Activated T-cell treated with anti-CD3 and anti-CD28 coated beads, Interleukin-2, amount 50 U/mL, for 72 hours (primary cell): ENCODE measurements around the gene GPRC5C. TPM values are rescaled to one million over a fixed set of nuclear protein-coding genes. Genes with fewer than 3 reads are reported as not detected.

ENCODE experiments used
- ATAC-seq, 2 donors: fragments of 150-1000 bp; cut with Tn5 transposase; replicated peaks in 1 of 2; 2 replicates each; pipeline ENCODE4 v1.10.0; 2021; ENCODE audit warnings: moderate library complexity in 2 of 2, mild to moderate bottlenecking in 1 of 2
- DNase-seq, 2 donors: peaks; one replicate each; pipeline ENCODE4 v3.0.0; 2021 to 2022; ENCODE audit warnings: mixed read lengths in 1 of 2
- H3K27ac Mint-ChIP-seq: one replicate; pipeline ENCODE4 v1.8.0; 2022; ENCODE audit warnings: mild to moderate bottlenecking, moderate library complexity, mixed read lengths
- H3K27me3 Mint-ChIP-seq: one replicate; pipeline ENCODE4 v1.8.0; 2022; ENCODE audit warnings: low read depth, mixed read lengths
- H3K36me3 Mint-ChIP-seq, 2 donors: one replicate each; pipeline ENCODE4 v1.8.0; 2022; ENCODE audit warnings: mixed read lengths in 2 of 2, mild to moderate bottlenecking in 1 of 2; ENCODE audit not compliant: insufficient read depth in 2 of 2
- H3K4me1 Mint-ChIP-seq: one replicate; pipeline ENCODE4 v1.8.0; 2022; ENCODE audit warnings: low read depth, mixed read lengths
- H3K4me3 Mint-ChIP-seq, 2 donors: one replicate each; pipeline ENCODE4 v1.8.0; 2022; ENCODE audit warnings: mild to moderate bottlenecking in 2 of 2, mixed read lengths in 2 of 2, moderate library complexity in 2 of 2
- H3K9me3 Mint-ChIP-seq, 2 donors: one replicate each; pipeline ENCODE4 v1.8.0; 2022; ENCODE audit warnings: mixed read lengths in 2 of 2
- total RNA-seq, 2 donors: library from RNA; stranded (reverse); gene quantifications; one replicate each; pipeline ENCODE4 v1.2.3, GENCODE V29; 2022

GPRC5C gene
- total RNA-seq, 2 donors from 2014 or later = 1.3 to 2.3 TPM

GRCh38 chr17:74444406-74444805 lies 12.5 kb downstream of the GPRC5C start:
- DNase-seq = no peak
- Mint-ChIP-seq H3K4me3 (no peak overlapping the region), H3K36me3 (peaks cover 2% of the 10 kb centered on the region in 2 donors), H3K4me1 (peaks cover 19% of the 10 kb centered on the region), H3K27me3 (no peaks in the 10 kb centered on the region), H3K27ac (no peak overlapping the region), H3K9me3 (peaks cover 0 to 2% of the 10 kb centered on the region in 2 donors)
- no peak for ATAC-seq

- no peak overlapping the region for H3K4me3 Mint-ChIP-seq
- H3K4me1 Mint-ChIP-seq = peaks cover 19% of the 10 kb centered on the region
- no peak overlapping the region for H3K27ac Mint-ChIP-seq
- no peaks in the 10 kb centered on the region for H3K9me3 Mint-ChIP-seq
- H3K27me3 Mint-ChIP-seq = no peaks in the 10 kb centered on the region
- ATAC-seq = no peak
- H3K36me3 Mint-ChIP-seq = peaks cover 0 to under 1% of the 10 kb centered on the region in 2 donors
- DNase-seq = no peak
Measured at GRCh38 chr17:74445158-74445557, 13.3 kb downstream of the GPRC5C start.

GRCh38 chr17:74446551-74447500 lies 14.9 kb downstream of the GPRC5C start:
- Mint-ChIP-seq H3K4me1 (peaks cover 19% of the 10 kb centered on the region), H3K27ac (no peak overlapping the region), H3K27me3 (no peaks in the 10 kb centered on the region), H3K36me3 (no peaks in the 10 kb centered on the region), H3K4me3 (peak overlapping the region; percentile 75 to 76), H3K9me3 (no peaks in the 10 kb centered on the region)
- ATAC-seq = peak; percentile 93 to 94
- DNase-seq = peak; percentile 66 to 67

GRCh38 chr17:74447628-74448159 lies 15.8 kb downstream of the GPRC5C start:
- Mint-ChIP-seq H3K4me1 (peaks cover 16% of the 10 kb centered on the region), H3K27me3 (peaks cover 2% of the 10 kb centered on the region), H3K36me3 (no peaks in the 10 kb centered on the region), H3K4me3 (no peak overlapping the region), H3K9me3 (no peaks in the 10 kb centered on the region), H3K27ac (no peak overlapping the region)
- ATAC-seq = no peak
- DNase-seq = no peak

- Mint-ChIP-seq H3K4me1 (peaks cover 11% of the 10 kb centered on the region), H3K36me3 (no peaks in the 10 kb centered on the region), H3K9me3 (no peaks in the 10 kb centered on the region), H3K27me3 (peaks cover 5% of the 10 kb centered on the region), H3K4me3 (no peak overlapping the region), H3K27ac (no peak overlapping the region)
- ATAC-seq (no peak), DNase-seq (no peak)
Measured at GRCh38 chr17:74448756-74449155, 16.9 kb downstream of the GPRC5C start.

DNA sequence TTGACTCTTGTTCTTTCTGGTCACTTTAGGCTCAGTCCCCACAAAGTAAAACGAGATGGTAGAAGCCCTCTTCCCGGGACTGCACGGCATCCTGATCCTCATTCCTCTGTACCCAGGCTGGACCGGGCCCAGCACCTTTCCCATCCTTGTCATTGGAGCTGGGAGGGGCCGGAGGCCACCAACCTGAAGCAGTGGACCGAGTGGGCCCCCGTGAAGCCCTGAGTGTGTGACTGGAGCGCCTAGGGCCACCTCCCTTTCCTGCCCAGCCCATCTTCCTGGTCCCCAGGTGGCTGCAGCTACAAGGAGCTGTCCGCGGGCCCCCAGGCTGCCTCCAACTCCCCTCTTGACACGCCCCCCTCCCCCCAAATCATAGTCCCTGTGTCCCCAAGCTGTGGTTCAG lies 17.4 kb downstream of the GPRC5C start:
- Mint-ChIP-seq H3K27me3 (peaks cover 5% of the 10 kb centered on the region), H3K4me1 (peaks cover 11% of the 10 kb centered on the region), H3K36me3 (no peaks in the 10 kb centered on the region), H3K27ac (no peak overlapping the region), H3K4me3 (no peak overlapping the region), H3K9me3 (no peaks in the 10 kb centered on the region)
- ATAC-seq (no peak), DNase-seq (no peak)

GRCh38 chr17:74449773-74450172 lies 17.9 kb downstream of the GPRC5C start:
- no peak for DNase-seq
- peaks cover 5% of the 10 kb centered on the region for H3K27me3 Mint-ChIP-seq
- ATAC-seq = no peak
- H3K9me3 Mint-ChIP-seq = no peaks in the 10 kb centered on the region
- H3K27ac Mint-ChIP-seq = no peak overlapping the region
- no peak overlapping the region for H3K4me3 Mint-ChIP-seq
- H3K36me3 Mint-ChIP-seq = no peaks in the 10 kb centered on the region
- peaks cover 11% of the 10 kb centered on the region for H3K4me1 Mint-ChIP-seq

DNA sequence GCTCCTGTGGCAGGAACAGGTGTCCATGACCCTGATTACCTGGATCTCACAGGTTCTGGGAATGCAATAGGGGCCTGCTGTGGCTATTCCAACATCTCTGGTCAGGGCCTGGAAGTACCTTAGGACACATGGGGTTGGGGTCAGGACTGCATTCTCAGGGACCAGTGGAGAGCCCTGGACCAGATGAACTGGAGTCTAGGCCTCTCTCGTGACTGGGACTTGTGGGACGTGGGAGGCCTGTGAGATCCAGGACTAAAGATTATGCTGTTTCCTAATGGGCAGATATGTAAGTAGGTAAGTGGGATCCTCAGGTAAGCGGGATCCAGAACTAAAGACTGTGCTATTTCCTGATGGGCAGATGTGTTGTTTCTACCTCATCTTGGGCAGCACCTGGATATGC lies 18.3 kb downstream of the GPRC5C start:
- DNase-seq (no peak), ATAC-seq (no peak)
- no peak overlapping the region for H3K4me3 Mint-ChIP-seq
- peaks cover 11% of the 10 kb centered on the region for H3K4me1 Mint-ChIP-seq
- no peaks in the 10 kb centered on the region for H3K36me3 Mint-ChIP-seq
- peaks cover 5% of the 10 kb centered on the region for H3K27me3 Mint-ChIP-seq
- H3K9me3 Mint-ChIP-seq = no peaks in the 10 kb centered on the region
- no peak overlapping the region for H3K27ac Mint-ChIP-seq

DNA sequence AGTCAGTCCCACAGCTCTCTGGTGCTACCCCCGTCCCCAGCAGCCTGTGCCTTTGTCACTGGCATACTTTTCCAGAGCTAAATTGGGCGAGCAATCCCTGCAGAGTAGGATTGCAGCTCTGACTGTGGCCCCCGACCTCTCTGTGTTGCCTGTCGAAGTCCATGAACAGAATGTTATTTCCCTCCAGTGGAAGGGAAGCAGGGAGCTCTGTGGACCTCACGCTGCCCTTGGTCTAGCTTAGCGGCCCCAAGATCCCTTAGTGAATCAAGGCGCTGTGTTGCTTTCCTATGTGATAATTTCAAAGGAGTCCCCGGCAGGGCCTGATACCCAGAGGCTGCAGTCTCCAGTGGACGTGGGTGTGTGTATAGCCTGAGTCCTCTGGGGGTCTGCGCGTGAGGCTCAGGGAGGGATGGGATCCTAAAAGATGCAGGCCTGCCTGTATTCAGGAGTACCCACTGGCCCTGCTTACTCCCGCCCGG lies 19.1 kb downstream of the GPRC5C start:
- Mint-ChIP-seq H3K36me3 (no peaks in the 10 kb centered on the region), H3K4me1 (peaks cover 11% of the 10 kb centered on the region), H3K27me3 (peaks cover 5% of the 10 kb centered on the region), H3K4me3 (no peak overlapping the region), H3K27ac (no peak overlapping the region), H3K9me3 (no peaks in the 10 kb centered on the region)
- no peak for ATAC-seq
- DNase-seq = no peak

DNA sequence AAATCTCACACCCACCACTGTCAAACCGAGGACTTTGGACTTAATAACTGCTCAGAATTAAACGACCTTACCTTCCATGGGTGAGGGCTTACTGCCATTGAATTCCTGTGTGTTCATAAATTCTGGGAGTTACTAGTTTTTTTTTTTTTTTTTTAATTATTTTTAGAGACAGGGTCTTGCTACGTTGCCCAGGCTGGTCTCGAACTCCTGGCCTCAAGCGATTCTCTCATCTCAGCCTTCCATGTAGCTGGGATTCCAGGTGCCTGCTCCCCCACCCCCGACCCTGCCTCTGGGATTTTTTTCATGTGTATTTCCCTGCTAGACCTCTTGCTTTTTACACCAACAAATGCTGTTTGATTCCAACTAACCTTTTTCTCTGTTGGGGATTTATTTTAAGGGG lies 19.7 kb downstream of the GPRC5C start:
- Mint-ChIP-seq H3K4me1 (peaks cover 10% of the 10 kb centered on the region), H3K9me3 (no peaks in the 10 kb centered on the region), H3K27ac (no peak overlapping the region), H3K4me3 (no peak overlapping the region), H3K27me3 (peaks cover 5% of the 10 kb centered on the region), H3K36me3 (no peaks in the 10 kb centered on the region)
- ATAC-seq = no peak
- DNase-seq = no peak

GRCh38 chr17:74452033-74452840 lies 20.3 kb downstream of the GPRC5C start:
- Mint-ChIP-seq H3K4me1 (peaks cover 6% of the 10 kb centered on the region), H3K27ac (no peak overlapping the region), H3K4me3 (no peak overlapping the region), H3K36me3 (no peaks in the 10 kb centered on the region), H3K27me3 (peaks cover 5% of the 10 kb centered on the region), H3K9me3 (no peaks in the 10 kb centered on the region)
- ATAC-seq (no peak), DNase-seq (no peak)

DNA sequence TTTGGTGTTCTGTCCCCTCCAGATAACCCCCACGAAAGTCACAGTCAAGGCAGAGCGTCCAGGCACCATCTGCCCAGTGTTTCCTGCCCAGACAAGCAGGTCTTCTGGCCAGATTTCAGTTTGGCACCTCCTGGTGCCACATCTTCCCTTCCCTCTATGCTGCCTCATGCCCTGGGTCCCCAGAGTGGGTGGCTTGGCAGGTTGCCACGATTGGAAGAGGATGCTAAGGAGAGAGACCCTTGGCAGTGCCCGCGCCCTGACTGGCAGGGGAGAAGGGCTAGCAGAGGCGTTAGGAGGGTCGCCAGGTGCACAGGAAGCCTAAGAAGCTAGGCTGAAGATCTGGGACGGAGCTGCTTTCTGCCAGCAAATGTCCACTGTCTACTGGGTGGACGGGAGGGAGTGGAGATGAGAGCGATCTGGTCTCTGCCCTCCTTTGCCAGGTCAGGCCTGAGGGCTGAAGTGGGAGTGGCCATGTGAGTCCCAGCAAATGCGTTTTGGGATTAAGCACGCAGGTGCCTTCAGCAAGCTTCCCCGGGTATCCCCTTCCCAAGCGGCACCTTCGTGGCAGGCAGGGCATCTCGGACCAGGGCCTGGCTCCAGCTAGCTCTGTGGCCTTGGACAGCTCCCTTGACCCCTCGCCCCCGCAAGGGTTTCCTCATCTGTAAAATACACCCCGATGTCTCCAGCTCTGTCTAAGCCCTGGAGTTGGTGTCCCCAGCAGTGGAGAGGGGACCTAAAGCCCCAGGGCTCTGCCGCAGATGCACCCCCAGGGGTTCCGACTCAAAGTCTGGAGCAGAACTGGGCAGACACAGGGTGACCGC lies 21.2 kb downstream of the GPRC5C start:
- H3K4me1 Mint-ChIP-seq = peaks cover 3% of the 10 kb centered on the region
- DNase-seq (no peak), ATAC-seq (no peak)
- H3K4me3 Mint-ChIP-seq = peak overlapping the region; percentile 36 to 55
- no peaks in the 10 kb centered on the region for H3K36me3 Mint-ChIP-seq
- H3K27me3 Mint-ChIP-seq = peaks cover 5% of the 10 kb centered on the region
- no peak overlapping the region for H3K27ac Mint-ChIP-seq
- no peaks in the 10 kb centered on the region for H3K9me3 Mint-ChIP-seq
